ENCODE data around the gene RNF181. TPM values are rescaled to one million over a fixed set of nuclear protein-coding genes. Genes with fewer than 3 reads are reported as not detected.

Gene RNF181
- total RNA-seq, 1 experiment from 2014 or later, result 398 TPM

DNA sequence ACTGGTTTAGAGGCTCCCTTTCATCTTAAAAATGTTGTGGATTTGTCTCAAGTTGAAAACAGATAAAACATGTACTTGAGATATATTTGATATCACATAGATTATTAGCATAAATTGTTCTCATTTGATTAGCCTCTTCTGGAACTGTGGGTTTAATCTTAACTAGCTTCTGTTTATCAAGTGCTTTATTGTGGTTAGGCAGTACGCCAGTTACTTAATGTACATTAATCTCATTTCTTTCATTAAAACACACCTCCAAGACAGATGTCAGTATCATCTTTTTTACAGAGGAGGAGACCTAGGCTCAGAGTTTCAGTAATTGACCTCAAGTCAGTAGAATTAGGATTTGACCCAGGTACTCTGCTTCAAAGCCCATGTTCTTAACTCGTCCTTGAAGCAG is 50.6 kb downstream of the RNF181 start:
- DNase-seq, result no peak
- H3K27ac ChIP-seq (ENCODE audit: low read length), result no peak overlapping the region
- H3K4me3 ChIP-seq (ENCODE audit: low read length), result no peak overlapping the region
- H3K9ac ChIP-seq (ENCODE audit: low read length), result no peak overlapping the region
- no peaks in the 10 kb centered on the region for H4K20me1 ChIP-seq (ENCODE audit: insufficient read depth, low read depth, low read length)
- no peaks in the 10 kb centered on the region for H3K9me2 ChIP-seq (replicated peaks; ENCODE audit: insufficient read depth, low read length)
- H2AFZ ChIP-seq (ENCODE audit: low read length), result no peak overlapping the region
- peaks cover 87% of the 10 kb centered on the region for H3K36me3 ChIP-seq (ENCODE audit: insufficient read depth, low read length)
- no peaks in the 10 kb centered on the region for H3K9me3 ChIP-seq (ENCODE audit: low read length)
- no peaks in the 10 kb centered on the region for H3K27me3 ChIP-seq (ENCODE audit: low read length)
- peaks cover 15% of the 10 kb centered on the region; the same call in 1 of the 2 replicates for H3K79me2 ChIP-seq (ENCODE audit: low read length)
- H3K4me2 ChIP-seq (ENCODE audit: low read depth, low read length, poor library complexity, severe bottlenecking), result no peak overlapping the region
- H3K4me1 ChIP-seq (ENCODE audit: low read length), result no peaks in the 10 kb centered on the region

Small RNA genes lying within 50 kb of the gene (small RNA-seq; reads per million reads assigned to genes)
- not detected for gene RN7SL126P

Other genes with a start within 250 kb of the RNF181 start
- 21.6 and 23.0 TPM in 2 replicates for gene RETSAT, start 241.2 kb upstream of the RNF181 start, total RNA-seq (2014; rRNA removed; shearing (Covaris generic); ENCODE audit: low replicate concordance)
- 18.6 and 28.8 TPM in 2 replicates for gene ELMOD3, start 241.0 kb upstream of the RNF181 start, total RNA-seq (2014; rRNA removed; shearing (Covaris generic); ENCODE audit: low replicate concordance)
- gene CAPG, start 185.4 kb upstream of the RNF181 start, total RNA-seq (2014; rRNA removed; shearing (Covaris generic); ENCODE audit: low replicate concordance), result 0.63 and 7.4 TPM in 2 replicates
- gene SH2D6, start 177.0 kb upstream of the RNF181 start, total RNA-seq (2014; rRNA removed; shearing (Covaris generic); ENCODE audit: low replicate concordance), result 0.32 and 0.37 TPM in 2 replicates
- 324 and 544 TPM in 2 replicates for gene MAT2A, start 56.6 kb upstream of the RNF181 start, total RNA-seq (2014; rRNA removed; shearing (Covaris generic); ENCODE audit: low replicate concordance)
- 31.6 and 47.0 TPM in 2 replicates for gene GGCX, start 34.3 kb upstream of the RNF181 start, total RNA-seq (2014; rRNA removed; shearing (Covaris generic); ENCODE audit: low replicate concordance)
- gene VAMP8, start 18.2 kb upstream of the RNF181 start, total RNA-seq (2014; rRNA removed; shearing (Covaris generic); ENCODE audit: low replicate concordance), result 122 and 141 TPM in 2 replicates
- 0.29 TPM in 1 of 2 replicates, not detected in the other for gene VAMP5, start 11.3 kb upstream of the RNF181 start, total RNA-seq (2014; rRNA removed; shearing (Covaris generic); ENCODE audit: low replicate concordance)
- gene TMEM150A, start 7.0 kb downstream of the RNF181 start, total RNA-seq (2014; rRNA removed; shearing (Covaris generic); ENCODE audit: low replicate concordance), result 13.3 and 17.2 TPM in 2 replicates
- 69.1 and 111 TPM in 2 replicates for gene C2orf68, start 16.3 kb downstream of the RNF181 start, total RNA-seq (2014; rRNA removed; shearing (Covaris generic); ENCODE audit: low replicate concordance)
- gene USP39, start 20.4 kb downstream of the RNF181 start, total RNA-seq (2014; rRNA removed; shearing (Covaris generic); ENCODE audit: low replicate concordance), result 111 and 118 TPM in 2 replicates
- gene SFTPB, start 72.5 kb downstream of the RNF181 start, total RNA-seq (2014; rRNA removed; shearing (Covaris generic); ENCODE audit: low replicate concordance), result not detected in 2 replicates
- gene GNLY, start 98.6 kb downstream of the RNF181 start, total RNA-seq (2014; rRNA removed; shearing (Covaris generic); ENCODE audit: low replicate concordance), result not detected in 2 replicates
- gene ATOH8, start 158.2 kb downstream of the RNF181 start, total RNA-seq (2014; rRNA removed; shearing (Covaris generic); ENCODE audit: low replicate concordance), result not detected in 2 replicates